ENCODE measurements around the gene TNFRSF4. TPM values are rescaled to one million over a fixed set of nuclear protein-coding genes. Genes with fewer than 3 reads are reported as not detected.

TNFRSF4 gene
- total and polyA plus RNA-seq, 9 of the 15 experiments (the other 6 are each of a cell fraction or from before 2014, with no cell fraction given), result 0.07 to 0.44 (median 0.19) TPM; not detected in 5

DNA sequence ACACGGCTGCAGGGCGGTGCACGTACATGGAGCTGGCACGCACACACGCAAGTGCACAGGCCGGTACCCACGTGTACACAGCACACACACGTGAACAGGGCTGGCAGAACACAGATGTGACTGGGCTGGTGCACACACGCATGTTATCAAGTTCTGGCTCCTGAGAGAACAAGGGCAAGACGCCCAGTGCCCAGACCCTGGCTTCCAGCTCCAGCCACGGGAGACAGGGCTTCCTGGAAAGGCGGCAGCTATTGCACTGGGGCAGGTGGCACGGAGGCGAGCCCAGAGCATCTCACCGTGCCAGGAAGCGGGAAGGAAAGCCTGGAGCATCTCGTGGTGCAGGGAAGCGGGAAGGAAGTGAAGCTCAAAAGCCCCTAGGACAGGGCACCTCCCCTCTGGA lies 12.0 kb upstream of the TNFRSF4 start:
- Histone ChIP-seq H3K27me3 (ENCODE audit: control insufficient read depth in 2 of 2, insufficient read depth in 2 of 2, low read length in 2 of 2) (no peaks in the 10 kb centered on the region), H3K4me1 (replicated peaks in 1 of 2; ENCODE audit: control insufficient read depth in 2 of 2, insufficient read depth in 2 of 2, low read length in 2 of 2) (peaks cover 5 to 66% of the 10 kb centered on the region in 2 experiments; a peak in 4 of 5 replicates), H3K4me3 (no peak overlapping the region), H3K4me2 (ENCODE audit: insufficient read depth, low read length) (no peak overlapping the region), H3K36me3 (ENCODE audit: control insufficient read depth, insufficient read depth, low read length) (peaks cover 90% of the 10 kb centered on the region; the same call in 2 of the 3 replicates), H3K79me2 (ENCODE audit: control insufficient read depth, insufficient read depth, low read length) (peaks cover 69% of the 10 kb centered on the region), H4K20me1 (replicated peaks; ENCODE audit: control insufficient read depth, insufficient read depth, low read length) (peaks cover 9% of the 10 kb centered on the region; the same call in 1 of the 2 replicates), H2AFZ (ENCODE audit: low read depth, low read length) (no peak overlapping the region), H3K9ac (ENCODE audit: insufficient read depth in 1 of 2, low read depth in 2 of 2, low read length in 2 of 2) (no peak overlapping the region), H3K27ac (ENCODE audit: extremely low read depth, low read depth, low read length) (no peak overlapping the region), H3K9me3 (replicated peaks; ENCODE audit: control insufficient read depth, insufficient read depth, low read depth, low read length) (no peaks in the 10 kb centered on the region), H3K9me1 (ENCODE audit: control insufficient read depth, insufficient read depth, low read length) (no peaks in the 10 kb centered on the region)
- no peak for DNase-seq (ENCODE audit: extremely low read depth in 1 of 4, low spot score in 3 of 4)
- CTCF ChIA-PET (ENCODE audit: low intra/inter-chr PET ratio), result no interaction called here
- ATAC-seq, result no peak
- POLR2A ChIA-PET, result interaction anchor here (0.6 to 1.8 kb wide), 5 partner anchors 10 to 100 kb away, joined by 3 to 7 read pairs (median 3); no protein-coding TSS in a partner anchor
- intact Hi-C loops (cut with micrococcal nuclease) (no loop called here), in situ Hi-C loops (cut with MboI) (no loop called here)
- no TSS peak for BruUV-seq (replicated peaks)
- FAIRE-seq, result no peak
- 96% methylated on average over 18 of the region's 18 CpGs for WGBS (ENCODE audit: insufficient coverage, low coverage, missing lambda C conversion rate)
- TF ChIP-seq ZNF699 (CRISPR knock-in tag; IDR thresholded peaks at IDR 0.05; ENCODE audit: insufficient replicate concordance), result no peak
- TF ChIP-seq EWSR1 (IDR thresholded peaks at IDR 0.05; ENCODE audit: borderline replicate concordance, low read depth, partially characterized antibody), result no peak
- TF ChIP-seq POLR2G (IDR thresholded peaks at IDR 0.05; ENCODE audit: low read depth, low read length), result 0 out of 2 replicates have a peak, but pooled peaks have one; percentile 43
- TF ChIP-seq CTCFL (IDR thresholded peaks at IDR 0.05; ENCODE audit: borderline replicate concordance, insufficient read depth, low read depth, low read length, poor library complexity, severe bottlenecking), result no peak
- no peak for TF ChIP-seq IFI16 (CRISPR knock-in tag; IDR thresholded peaks at IDR 0.05)
- no peak for TF ChIP-seq SRSF1 (IDR thresholded peaks at IDR 0.05; ENCODE audit: low read depth, low read length)
- peak; percentile 52 for TF ChIP-seq RBFOX2 (IDR thresholded peaks at IDR 0.05; ENCODE audit: low read depth, low read length)
- no peak for TF ChIP-seq SMAD1 (IDR thresholded peaks at IDR 0.05; ENCODE audit: low read depth, low read length, partially characterized antibody)
- no peak for TF ChIP-seq HNRNPH1 (optimal IDR thresholded peaks at IDR 0.05; ENCODE audit: low read depth, low read length)
- TF ChIP-seq GTF2A2 (tag; IDR thresholded peaks at IDR 0.05), result no peak
- no peak for TF ChIP-seq SMARCE1 (IDR thresholded peaks at IDR 0.05)
- TF ChIP-seq NCOA6 (IDR thresholded peaks at IDR 0.05), result no peak

Data from K562 (cell line).